Measurements from ENCODE around the gene ABCC6. TPM values are rescaled to one million over a fixed set of nuclear protein-coding genes. Genes with fewer than 3 reads are reported as not detected.

ABCC6 gene
- polyA plus RNA-seq, 3 donors, result 6.1 to 16.5 (median 14.7) TPM

GRCh38 chr16:16166949-16167348 lies 56.3 kb downstream of the ABCC6 start:
- Histone ChIP-seq H3K79me2 (ENCODE audit: insufficient read depth, low read length) (no peaks in the 10 kb centered on the region), H3K9me3 (replicated peaks in 1 of 2; ENCODE audit: control insufficient read depth in 1 of 2, insufficient read depth in 1 of 2, low read length in 2 of 2) (no peaks in the 10 kb centered on the region), H3K9ac (ENCODE audit: insufficient read depth, low read length, poor library complexity, severe bottlenecking) (no peak overlapping the region), H3K4me1 (ENCODE audit: control insufficient read depth in 1 of 2, insufficient read depth in 2 of 2, low read length in 2 of 2) (no peaks in the 10 kb centered on the region), H3K27ac (ENCODE audit: low read depth in 1 of 2, low read length in 2 of 2) (no peak overlapping the region), H3K4me2 (replicated peaks; ENCODE audit: extremely low read depth, low read length, poor library complexity, severe bottlenecking) (no peak overlapping the region), H3K36me3 (replicated peaks in 1 of 2; ENCODE audit: control insufficient read depth in 1 of 2, insufficient read depth in 2 of 2, low read length in 2 of 2) (peaks cover 22 to 79% of the 10 kb centered on the region in 2 donors), H3K27me3 (ENCODE audit: control insufficient read depth in 2 of 2, insufficient read depth in 2 of 2, low read length in 2 of 2) (no peaks in the 10 kb centered on the region), H2AFZ (ENCODE audit: insufficient read depth, low read depth, low read length, poor library complexity, severe bottlenecking) (no peak overlapping the region), H4K20me1 (ENCODE audit: insufficient read depth, low read length) (no peaks in the 10 kb centered on the region), H3K4me3 (replicated peaks in 1 of 3; ENCODE audit: low read depth in 2 of 3, low read length in 3 of 3) (no peak overlapping the region)
- Mint-ChIP-seq H3K4me3 (no peak overlapping the region), H3K27ac (no peak overlapping the region), H3K4me1 (no peaks in the 10 kb centered on the region), H3K27me3 (ENCODE audit: low read depth in 3 of 3) (no peaks in the 10 kb centered on the region), H3K36me3 (peaks cover 69 to 75% of the 10 kb centered on the region in 2 donors), H3K9me3 (peaks cover 0 to 6% (median 1%) of the 10 kb centered on the region in 7 donors)
- no peak for DNase-seq
- TF ChIP-seq CTCF (IDR thresholded peaks at IDR 0.05), result no peak
- WGBS (ENCODE audit: insufficient coverage), result no CpG with 5 or more reads among the region's 2 CpGs
- intact Hi-C loops (cut with micrococcal nuclease), result no loop called here

GRCh38 chr16:16166085-16166484 lies 57.2 kb downstream of the ABCC6 start:
- H3K27ac Mint-ChIP-seq, result no peak overlapping the region
- no peak for TF ChIP-seq CTCF (IDR thresholded peaks at IDR 0.05)

More at GRCh38 chr16:16166085-16166484, 57.2 kb downstream of the ABCC6 start:
- Histone ChIP-seq H3K9me3 (replicated peaks in 1 of 2; ENCODE audit: control insufficient read depth in 1 of 2, insufficient read depth in 1 of 2, low read length in 2 of 2) (peaks cover 0 to 3% of the 10 kb centered on the region in 2 donors), H3K4me2 (replicated peaks; ENCODE audit: extremely low read depth, low read length, poor library complexity, severe bottlenecking) (no peak overlapping the region), H3K79me2 (ENCODE audit: insufficient read depth, low read length) (no peaks in the 10 kb centered on the region), H3K4me1 (ENCODE audit: control insufficient read depth in 1 of 2, insufficient read depth in 2 of 2, low read length in 2 of 2) (no peaks in the 10 kb centered on the region), H4K20me1 (ENCODE audit: insufficient read depth, low read length) (no peaks in the 10 kb centered on the region), H2AFZ (ENCODE audit: insufficient read depth, low read depth, low read length, poor library complexity, severe bottlenecking) (no peak overlapping the region), H3K36me3 (replicated peaks in 1 of 2; ENCODE audit: control insufficient read depth in 1 of 2, insufficient read depth in 2 of 2, low read length in 2 of 2) (peaks cover 21 to 82% of the 10 kb centered on the region in 2 donors), H3K4me3 (replicated peaks in 1 of 3; ENCODE audit: low read depth in 2 of 3, low read length in 3 of 3) (no peak overlapping the region), H3K27ac (ENCODE audit: low read depth in 1 of 2, low read length in 2 of 2) (no peak overlapping the region), H3K9ac (ENCODE audit: insufficient read depth, low read length, poor library complexity, severe bottlenecking) (no peak overlapping the region), H3K27me3 (ENCODE audit: control insufficient read depth in 2 of 2, insufficient read depth in 2 of 2, low read length in 2 of 2) (no peaks in the 10 kb centered on the region)
- intact Hi-C loops (cut with micrococcal nuclease), result no loop called here
- Mint-ChIP-seq H3K27me3 (ENCODE audit: low read depth in 3 of 3) (no peaks in the 10 kb centered on the region), H3K9me3 (peaks cover 0 to 9% (median 5%) of the 10 kb centered on the region in 7 donors), H3K4me3 (no peak overlapping the region), H3K4me1 (no peaks in the 10 kb centered on the region), H3K36me3 (peaks cover 71 to 77% of the 10 kb centered on the region in 2 donors)
- DNase-seq, result no peak
- 83% methylated on average over 5 of the region's 7 CpGs for WGBS (ENCODE audit: insufficient coverage)

Measured in CD14-positive monocyte (primary cell).